IgD-negative memory B cell (primary cell): ENCODE measurements around the gene ABCG8. TPM values are rescaled to one million over a fixed set of nuclear protein-coding genes. Genes with fewer than 3 reads are reported as not detected.

Experiments
- H3K27ac Mint-ChIP-seq, 3 donors: one replicate each; pipeline ENCODE4 v1.8.0; 2020 to 2022; ENCODE audit warnings: mild to moderate bottlenecking in 3 of 3, mixed read lengths in 3 of 3, moderate library complexity in 1 of 3
- H3K27me3 Mint-ChIP-seq: one replicate; pipeline ENCODE4 v1.8.0; 2021; ENCODE audit warnings: mixed read lengths
- H3K36me3 Mint-ChIP-seq: one replicate; pipeline ENCODE4 v1.8.0; 2020; ENCODE audit warnings: mild to moderate bottlenecking, mixed read lengths
- H3K4me1 Mint-ChIP-seq, 3 donors: one replicate each; pipeline ENCODE4 v1.8.0; 2020 to 2022; ENCODE audit warnings: mixed read lengths in 3 of 3, mild to moderate bottlenecking in 1 of 3
- H3K4me3 Mint-ChIP-seq, 4 donors: one replicate each; pipeline ENCODE4 v1.8.0; 2020 to 2022; ENCODE audit warnings: mild to moderate bottlenecking in 4 of 4, mixed read lengths in 4 of 4, moderate library complexity in 3 of 4
- H3K9me3 Mint-ChIP-seq, 3 donors: one replicate each; pipeline ENCODE4 v1.8.0; 2020 to 2021; ENCODE audit warnings: mixed read lengths in 3 of 3, mild to moderate bottlenecking in 1 of 3
- polyA plus RNA-seq: library from polyadenylated mRNA; unstranded; fragments of 300-500 nt; fragmentation: Illumina TruSeq; gene quantifications from one replicate; pipeline ENCODE4 v1.2.3, GENCODE V29; 2021

Gene ABCG8
- polyA plus RNA-seq, 1 donor from 2014 or later: not detected

DNA sequence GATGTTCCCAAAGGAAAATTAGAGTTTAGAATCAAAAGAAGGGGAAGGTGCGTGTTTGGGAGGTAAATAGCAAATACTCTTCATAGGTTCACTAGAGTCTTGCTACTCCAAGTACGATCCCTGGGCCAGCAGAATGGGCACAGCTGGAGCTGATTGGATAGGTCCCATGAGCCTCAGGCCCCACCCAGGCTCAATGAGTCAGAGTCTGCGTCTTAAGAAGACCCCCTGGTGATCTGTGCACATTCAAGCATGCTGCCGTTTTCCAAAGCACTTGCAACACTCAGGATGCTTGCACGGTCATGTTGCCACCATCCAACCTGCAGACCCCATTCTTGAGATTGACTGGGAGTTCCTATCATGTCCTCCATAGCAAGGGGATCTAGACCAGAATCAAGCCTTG, 40.5 kb downstream of the ABCG8 start:
- no peak overlapping the region for H3K27ac Mint-ChIP-seq
- no peaks in the 10 kb centered on the region for H3K36me3 Mint-ChIP-seq

DNA sequence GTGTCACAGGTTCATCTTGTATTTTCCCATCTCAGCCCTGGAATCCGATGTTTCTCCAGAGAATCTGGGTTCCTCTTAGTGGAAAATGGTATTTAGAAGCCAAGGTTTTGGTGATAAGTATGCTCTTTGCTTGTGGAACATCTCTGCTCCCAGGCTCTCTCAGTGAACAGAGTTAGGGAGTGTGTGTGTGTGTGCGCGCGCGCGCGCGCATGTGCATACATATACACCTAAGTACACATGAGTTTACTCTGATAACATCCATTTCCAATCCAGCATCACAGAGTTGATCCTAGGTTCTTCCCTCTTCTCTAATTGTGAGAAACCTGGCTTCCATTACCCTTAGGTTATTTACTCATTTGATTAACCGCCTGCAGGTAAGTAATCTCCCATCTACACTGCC, 41.7 kb downstream of the ABCG8 start:
- H3K9me3 Mint-ChIP-seq: no peaks in the 10 kb centered on the region
- peaks cover 4% of the 10 kb centered on the region for H3K27me3 Mint-ChIP-seq
- peaks cover 3 to 5% (median 4%) of the 10 kb centered on the region in 3 donors for H3K4me1 Mint-ChIP-seq
- H3K4me3 Mint-ChIP-seq: no peak overlapping the region
- no peak overlapping the region for H3K27ac Mint-ChIP-seq
- no peaks in the 10 kb centered on the region for H3K36me3 Mint-ChIP-seq

More for the DNA sequence above, 40.5 kb downstream of the ABCG8 start:
- Mint-ChIP-seq H3K9me3 (no peaks in the 10 kb centered on the region), H3K4me1 (peaks cover 3 to 5% (median 4%) of the 10 kb centered on the region in 3 donors), H3K27me3 (peaks cover 4% of the 10 kb centered on the region), H3K4me3 (no peak overlapping the region)

DNA sequence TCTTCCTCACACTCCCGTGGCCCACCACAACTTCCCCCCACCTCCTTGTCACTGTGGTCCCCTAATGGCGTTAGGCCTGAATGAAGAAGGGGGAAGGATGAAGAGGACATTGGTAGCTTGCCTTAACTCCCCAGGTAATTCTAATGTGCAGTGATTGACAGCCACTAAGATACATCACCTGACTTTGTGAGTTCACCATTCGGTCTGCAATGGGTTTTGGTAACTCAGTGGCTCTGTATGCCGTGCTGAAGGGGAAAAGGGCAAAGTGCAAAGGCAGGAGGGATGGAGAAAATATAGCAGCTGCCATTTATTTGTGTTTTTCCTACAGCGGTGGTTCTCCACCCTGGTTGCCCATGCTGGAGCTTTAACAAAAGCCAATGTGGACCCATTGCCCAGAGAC, 42.2 kb downstream of the ABCG8 start:
- no peaks in the 10 kb centered on the region for H3K36me3 Mint-ChIP-seq
- no peaks in the 10 kb centered on the region for H3K9me3 Mint-ChIP-seq

DNA sequence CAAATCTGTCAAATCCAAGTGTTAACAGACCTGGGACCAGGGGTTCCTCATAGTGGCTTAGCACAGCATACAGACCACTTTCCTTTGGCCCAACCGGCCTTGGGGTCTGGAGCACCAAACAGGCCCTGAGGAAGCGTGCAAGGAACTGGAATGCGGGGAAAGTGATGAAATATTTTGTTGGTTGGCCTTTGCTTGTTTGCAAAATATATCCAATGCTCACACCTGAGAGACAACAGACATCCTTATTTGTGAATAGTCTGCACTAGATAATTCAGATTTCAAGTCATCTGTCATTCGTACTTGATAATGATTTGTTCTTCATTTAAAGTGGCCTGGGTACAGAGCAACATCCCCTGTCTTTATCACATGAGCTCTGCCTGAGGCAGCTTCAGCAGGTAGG, 43.5 kb downstream of the ABCG8 start:
- Mint-ChIP-seq H3K27me3 (peaks cover 4% of the 10 kb centered on the region), H3K4me1 (peaks cover 3 to 5% (median 4%) of the 10 kb centered on the region in 3 donors), H3K27ac (no peak overlapping the region)

More for the DNA sequence above, 42.2 kb downstream of the ABCG8 start:
- Mint-ChIP-seq H3K27me3 (peaks cover 4% of the 10 kb centered on the region), H3K27ac (no peak overlapping the region), H3K4me3 (no peak overlapping the region), H3K4me1 (peaks cover 3 to 5% (median 4%) of the 10 kb centered on the region in 3 donors)

DNA sequence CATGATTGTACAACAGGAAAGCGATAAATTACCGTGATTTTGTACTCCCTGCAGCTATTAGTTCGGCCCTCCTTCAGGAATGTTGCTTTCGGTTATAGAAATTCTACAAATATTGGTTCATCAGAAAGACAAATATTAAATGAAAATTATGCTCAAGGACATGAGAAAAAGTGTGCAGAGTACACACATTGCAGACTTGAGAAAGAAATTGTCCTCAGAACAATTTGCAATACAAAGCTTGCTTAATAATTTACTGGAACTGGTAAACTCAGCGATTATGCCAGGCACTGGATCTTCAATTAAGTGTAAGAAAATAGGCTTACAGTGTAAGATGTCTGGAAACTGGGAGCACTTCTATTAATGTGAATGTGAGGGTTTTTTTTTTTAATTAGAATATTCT, 45.9 kb downstream of the ABCG8 start:
- H3K27ac Mint-ChIP-seq: no peak overlapping the region
- H3K27me3 Mint-ChIP-seq: no peaks in the 10 kb centered on the region
- H3K4me3 Mint-ChIP-seq: no peak overlapping the region

More for the DNA sequence above, 43.5 kb downstream of the ABCG8 start:
- Mint-ChIP-seq H3K4me3 (no peak overlapping the region), H3K36me3 (peaks cover 3% of the 10 kb centered on the region), H3K9me3 (no peaks in the 10 kb centered on the region)

DNA sequence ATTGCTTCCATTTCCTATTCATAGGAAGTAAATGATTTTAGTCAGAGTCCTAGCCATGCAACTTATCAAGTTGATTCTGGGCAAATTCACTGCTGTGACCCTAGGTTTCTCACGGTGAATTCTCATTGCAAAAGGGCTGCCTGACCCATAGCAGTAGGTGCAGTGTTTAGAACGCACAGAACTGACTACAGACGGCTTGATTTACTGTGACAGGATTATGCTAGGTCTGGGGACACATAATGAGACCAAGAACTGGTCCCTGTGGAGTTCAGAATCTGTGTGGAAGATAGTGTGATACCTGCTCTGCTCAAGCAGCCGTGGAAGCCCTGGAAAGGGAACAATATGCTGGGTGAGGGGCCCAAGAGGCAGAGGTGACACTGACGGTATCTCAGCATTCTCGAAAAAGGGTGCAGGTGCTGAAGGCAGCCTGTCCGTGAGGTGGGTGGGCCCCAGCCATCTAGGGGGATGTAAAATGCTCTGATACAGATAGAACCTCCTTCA, 46.4 kb downstream of the ABCG8 start:
- Mint-ChIP-seq H3K27me3 (no peaks in the 10 kb centered on the region), H3K4me1 (no peaks in the 10 kb centered on the region), H3K27ac (no peak overlapping the region), H3K9me3 (no peaks in the 10 kb centered on the region), H3K4me3 (no peak overlapping the region), H3K36me3 (peaks cover 17% of the 10 kb centered on the region)

More for the DNA sequence above, 45.9 kb downstream of the ABCG8 start:
- Mint-ChIP-seq H3K4me1 (no peaks in the 10 kb centered on the region), H3K36me3 (peaks cover 15% of the 10 kb centered on the region), H3K9me3 (no peaks in the 10 kb centered on the region)

DNA sequence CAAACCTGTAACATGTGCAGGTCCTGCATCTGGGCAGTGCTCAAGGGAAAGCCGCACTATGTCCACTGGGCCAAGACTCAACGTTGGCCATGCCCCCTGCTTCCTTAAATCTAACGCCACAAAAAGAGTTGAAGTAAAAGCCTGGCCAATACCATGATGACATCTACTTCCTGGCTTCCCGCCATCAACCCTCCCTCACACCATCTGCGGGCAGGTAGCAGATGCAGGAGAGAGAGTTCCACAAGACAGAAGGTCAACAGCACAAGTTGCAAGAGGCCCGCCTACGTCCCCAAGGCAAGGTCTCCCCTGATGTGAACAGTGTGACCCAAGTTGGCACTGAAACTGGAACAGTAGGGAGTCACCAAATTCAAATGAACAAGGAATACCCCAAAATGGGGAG, 48.4 kb downstream of the ABCG8 start:
- Mint-ChIP-seq H3K27me3 (no peaks in the 10 kb centered on the region), H3K4me3 (no peak overlapping the region), H3K27ac (peak overlapping the region in 1 of 3 donors; percentile 78), H3K4me1 (no peaks in the 10 kb centered on the region), H3K36me3 (peaks cover 17% of the 10 kb centered on the region), H3K9me3 (no peaks in the 10 kb centered on the region)

DNA sequence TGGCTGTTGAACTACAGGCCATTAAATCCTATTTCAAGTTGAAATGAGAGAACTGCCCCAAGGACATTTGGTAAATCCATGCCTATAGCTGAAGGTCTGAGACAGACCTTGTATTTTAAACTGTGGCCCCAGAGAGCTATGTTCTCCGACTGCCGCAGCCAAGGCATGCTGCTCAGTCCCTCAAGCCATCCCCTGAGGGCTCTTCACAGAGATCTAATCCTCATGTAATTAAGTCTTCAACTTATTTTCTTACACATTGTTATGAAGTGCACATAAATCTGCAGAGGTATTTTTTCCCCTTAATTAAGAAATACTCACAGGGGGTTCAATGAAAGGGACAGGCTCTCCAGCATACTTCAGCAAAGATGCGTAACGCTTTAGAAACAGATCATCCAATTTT, 50.6 kb downstream of the ABCG8 start:
- no peak overlapping the region for H3K4me3 Mint-ChIP-seq
- no peak overlapping the region for H3K27ac Mint-ChIP-seq
- H3K4me1 Mint-ChIP-seq: no peaks in the 10 kb centered on the region
- no peaks in the 10 kb centered on the region for H3K27me3 Mint-ChIP-seq
- peaks cover 22% of the 10 kb centered on the region for H3K36me3 Mint-ChIP-seq
- H3K9me3 Mint-ChIP-seq: no peaks in the 10 kb centered on the region

DNA sequence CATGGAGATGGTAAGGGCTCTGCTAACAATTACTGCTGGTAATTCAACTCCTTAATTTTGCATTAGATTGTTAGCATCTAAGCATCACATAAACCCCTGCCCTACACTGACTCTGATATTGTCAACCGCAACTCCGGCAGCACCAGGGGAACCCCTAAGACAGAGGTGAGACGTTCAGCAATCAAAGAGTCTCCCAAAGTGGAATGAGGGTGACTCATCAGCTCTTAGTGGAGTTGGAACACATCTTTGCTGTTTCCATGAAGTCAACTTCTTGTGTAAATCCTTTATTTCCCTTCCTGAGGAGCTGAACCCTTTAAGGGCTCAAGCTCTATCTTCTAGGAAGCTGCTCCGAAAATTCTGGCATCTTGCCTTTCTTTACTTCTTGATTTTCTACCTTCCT, 52.1 kb downstream of the ABCG8 start:
- Mint-ChIP-seq H3K36me3 (peaks cover 22% of the 10 kb centered on the region), H3K9me3 (no peaks in the 10 kb centered on the region), H3K27me3 (no peaks in the 10 kb centered on the region)

DNA sequence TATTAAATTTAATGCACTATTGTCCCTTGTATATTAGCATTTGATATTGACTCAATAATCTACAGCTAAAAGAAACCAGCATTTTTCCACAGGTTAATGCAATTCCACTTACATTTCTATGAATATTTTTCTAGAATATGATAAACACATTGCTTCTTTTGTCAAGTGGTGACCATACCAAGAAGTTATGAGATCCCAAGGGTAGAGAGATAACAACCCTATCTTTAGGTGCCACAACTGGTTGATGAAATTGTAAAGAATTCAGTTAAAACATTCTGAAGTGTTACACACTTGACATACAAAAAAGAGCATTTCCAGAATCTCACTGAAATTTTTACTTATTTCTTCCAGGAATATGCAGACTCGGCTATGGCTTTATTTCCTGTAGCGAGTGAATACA, 56.0 kb downstream of the ABCG8 start:
- Mint-ChIP-seq H3K4me3 (no peak overlapping the region), H3K4me1 (no peaks in the 10 kb centered on the region), H3K27ac (no peak overlapping the region), H3K27me3 (no peaks in the 10 kb centered on the region), H3K9me3 (no peaks in the 10 kb centered on the region), H3K36me3 (peaks cover 6% of the 10 kb centered on the region)

More for the DNA sequence above, 52.1 kb downstream of the ABCG8 start:
- Mint-ChIP-seq H3K4me1 (no peaks in the 10 kb centered on the region), H3K27ac (no peak overlapping the region), H3K4me3 (no peak overlapping the region)

DNA sequence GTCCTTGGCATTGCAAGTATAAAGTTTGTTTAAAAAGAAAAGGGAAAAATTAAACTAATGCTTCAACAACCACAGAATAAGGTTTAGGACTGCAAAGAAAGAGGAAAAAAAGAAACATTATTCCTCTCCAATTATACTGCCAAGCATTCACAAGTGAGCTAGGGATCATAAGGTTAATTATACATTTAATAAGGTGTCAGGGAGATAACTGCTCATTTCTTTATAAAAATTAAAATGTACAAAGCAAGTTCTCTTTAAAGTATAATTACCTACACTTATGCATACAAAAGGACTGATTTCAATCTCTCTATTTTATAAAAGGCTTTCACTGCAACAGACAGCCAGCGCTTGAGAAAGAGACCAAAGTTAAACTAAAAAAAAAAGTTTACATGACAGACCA, 58.1 kb downstream of the ABCG8 start:
- H3K9me3 Mint-ChIP-seq: no peaks in the 10 kb centered on the region
- H3K27me3 Mint-ChIP-seq: no peaks in the 10 kb centered on the region
- no peaks in the 10 kb centered on the region for H3K4me1 Mint-ChIP-seq
- H3K27ac Mint-ChIP-seq: no peak overlapping the region
- H3K36me3 Mint-ChIP-seq: peaks cover 5% of the 10 kb centered on the region
- H3K4me3 Mint-ChIP-seq: no peak overlapping the region

DNA sequence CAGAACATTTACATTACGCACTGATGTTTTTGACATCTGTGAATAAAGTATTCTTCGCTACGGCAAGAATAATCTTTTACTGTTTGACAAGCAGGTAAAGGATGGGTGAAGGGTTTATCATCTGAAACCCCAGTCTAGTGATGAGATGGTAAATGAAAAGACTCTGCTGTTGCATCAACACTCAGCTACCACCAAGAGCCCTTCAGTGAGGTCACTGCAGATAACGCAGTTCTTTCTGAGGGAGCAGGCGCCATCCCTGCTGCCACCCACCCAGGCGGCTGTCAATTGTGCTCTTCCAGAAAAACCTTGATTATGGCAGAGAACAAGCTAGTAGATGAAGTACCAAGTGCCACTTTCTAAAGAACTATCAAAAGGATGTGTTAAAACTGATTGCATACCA, 58.7 kb downstream of the ABCG8 start:
- no peaks in the 10 kb centered on the region for H3K4me1 Mint-ChIP-seq
- H3K4me3 Mint-ChIP-seq: no peak overlapping the region
- H3K27me3 Mint-ChIP-seq: no peaks in the 10 kb centered on the region
- H3K27ac Mint-ChIP-seq: no peak overlapping the region
- H3K9me3 Mint-ChIP-seq: no peaks in the 10 kb centered on the region
- peaks cover 5% of the 10 kb centered on the region for H3K36me3 Mint-ChIP-seq

DNA sequence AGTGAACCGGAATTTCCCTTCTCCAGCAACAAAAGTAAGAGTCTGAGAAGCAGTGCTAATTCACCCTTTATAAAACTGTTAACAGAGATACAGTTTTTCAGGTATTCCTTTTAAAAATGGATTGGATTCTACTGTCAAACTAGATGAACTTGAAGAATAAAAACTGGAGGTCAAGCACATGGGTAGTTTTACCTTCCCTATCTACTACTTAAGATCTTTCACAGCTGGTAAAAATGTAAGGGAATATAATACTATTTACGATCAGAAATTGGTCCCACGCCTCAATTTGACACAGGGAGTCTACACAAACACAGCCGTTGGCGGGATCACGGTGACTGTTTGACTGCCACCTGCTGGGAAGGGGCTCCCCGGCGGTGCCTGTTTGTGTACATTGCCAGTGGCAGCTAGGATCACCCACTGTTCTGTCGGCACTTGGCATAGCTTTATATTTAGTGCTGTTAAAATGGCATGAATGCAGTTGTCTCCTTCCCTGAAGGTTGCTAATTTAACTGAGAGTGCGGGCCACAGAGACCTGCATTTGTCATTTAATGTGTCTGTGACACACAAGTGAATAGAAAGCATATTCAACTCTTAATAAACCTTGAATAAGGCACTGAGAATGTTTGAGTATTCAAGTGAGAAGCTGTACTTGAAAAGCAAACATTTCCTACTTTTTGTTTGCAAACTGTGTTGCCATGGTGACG, 59.5 kb downstream of the ABCG8 start:
- no peaks in the 10 kb centered on the region for H3K4me1 Mint-ChIP-seq
- H3K9me3 Mint-ChIP-seq: no peaks in the 10 kb centered on the region
- no peaks in the 10 kb centered on the region for H3K27me3 Mint-ChIP-seq
- H3K4me3 Mint-ChIP-seq: no peak overlapping the region
- H3K36me3 Mint-ChIP-seq: no peaks in the 10 kb centered on the region
- H3K27ac Mint-ChIP-seq: no peak overlapping the region

DNA sequence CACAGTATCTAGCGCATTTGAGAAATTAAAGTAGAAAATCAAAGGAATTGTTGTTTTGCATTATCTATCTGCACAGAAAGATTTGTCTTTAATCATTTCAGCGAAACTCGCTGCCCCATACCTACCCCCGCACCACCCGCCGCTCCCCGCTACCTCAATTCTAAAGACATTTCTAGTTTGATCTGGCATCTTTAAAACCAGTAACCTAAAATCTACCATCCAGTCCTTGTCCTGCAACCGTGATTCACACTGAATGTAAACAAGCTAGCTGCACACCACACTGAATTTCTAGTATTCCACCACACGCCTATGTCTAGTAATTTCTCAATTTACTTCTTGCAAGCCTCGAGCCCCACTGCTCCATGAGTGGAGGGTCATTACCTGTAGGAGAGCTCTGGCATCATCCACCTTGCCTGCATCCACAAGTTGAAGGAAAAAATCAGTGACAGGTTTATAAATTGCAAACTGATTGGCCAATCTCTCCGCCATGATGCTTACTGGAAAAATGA, 60.1 kb downstream of the ABCG8 start:
- no peaks in the 10 kb centered on the region for H3K27me3 Mint-ChIP-seq
- no peaks in the 10 kb centered on the region for H3K36me3 Mint-ChIP-seq
- H3K27ac Mint-ChIP-seq: no peak overlapping the region
- H3K4me1 Mint-ChIP-seq: no peaks in the 10 kb centered on the region
- no peak overlapping the region for H3K4me3 Mint-ChIP-seq
- H3K9me3 Mint-ChIP-seq: no peaks in the 10 kb centered on the region

DNA sequence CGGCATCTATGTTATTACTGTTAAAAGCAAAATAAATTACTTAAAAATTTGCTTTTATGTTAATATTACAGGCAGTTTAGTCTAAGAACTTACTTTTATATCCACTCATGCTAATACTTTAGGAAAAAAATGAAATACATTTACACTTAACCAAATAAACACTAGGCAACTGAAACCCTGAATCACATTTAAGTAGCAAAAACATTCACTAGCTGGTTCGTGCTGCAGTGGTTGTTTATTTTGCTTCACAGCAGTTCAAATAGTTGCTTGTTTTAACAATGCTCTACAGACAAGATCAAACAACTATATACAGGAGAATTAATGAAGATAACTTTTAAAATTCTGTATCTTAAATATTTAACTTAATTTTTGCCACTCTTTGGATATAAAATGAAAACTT, 60.8 kb downstream of the ABCG8 start:
- H3K36me3 Mint-ChIP-seq: no peaks in the 10 kb centered on the region
- no peaks in the 10 kb centered on the region for H3K4me1 Mint-ChIP-seq
- no peak overlapping the region for H3K27ac Mint-ChIP-seq
- no peaks in the 10 kb centered on the region for H3K9me3 Mint-ChIP-seq
- H3K4me3 Mint-ChIP-seq: no peak overlapping the region
- H3K27me3 Mint-ChIP-seq: no peaks in the 10 kb centered on the region

DNA sequence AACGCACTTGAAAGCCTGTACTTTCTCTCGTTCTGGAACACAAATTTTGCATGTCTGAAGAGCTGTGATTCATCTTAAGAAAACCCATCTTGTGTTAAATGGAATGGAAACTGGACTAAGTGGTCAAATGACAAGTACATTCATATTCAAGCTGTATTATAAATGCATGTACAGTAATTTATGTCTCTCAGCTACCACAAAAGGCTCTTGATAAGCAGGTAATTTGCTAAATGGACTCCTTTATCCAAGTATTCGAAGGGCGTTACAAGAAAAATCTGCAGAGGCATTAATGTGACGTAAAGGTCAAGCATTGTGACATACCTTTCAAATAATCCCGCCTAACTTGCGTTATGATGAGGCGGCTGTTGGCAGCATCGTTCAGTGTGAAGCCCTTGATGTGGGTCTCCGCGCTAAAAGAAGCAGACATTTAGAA, 66.6 kb downstream of the ABCG8 start:
- no peaks in the 10 kb centered on the region for H3K9me3 Mint-ChIP-seq
- H3K27ac Mint-ChIP-seq: no peak overlapping the region
- H3K36me3 Mint-ChIP-seq: peaks cover 1% of the 10 kb centered on the region
- H3K4me3 Mint-ChIP-seq: no peak overlapping the region
- no peaks in the 10 kb centered on the region for H3K27me3 Mint-ChIP-seq
- peaks cover 0 to 3% (median 2%) of the 10 kb centered on the region in 3 donors for H3K4me1 Mint-ChIP-seq
